HUDEP-2 (cell line): ENCODE measurements around the gene ZBTB16.

ENCODE experiments used
- DNase-seq, 76 experiments: peaks; one replicate each; lab custom pipeline; 2025; ENCODE audit not compliant: unreplicated experiment in 76 of 76; lab: John Stamatoyannopoulos, UW

Gene ZBTB16

DNA sequence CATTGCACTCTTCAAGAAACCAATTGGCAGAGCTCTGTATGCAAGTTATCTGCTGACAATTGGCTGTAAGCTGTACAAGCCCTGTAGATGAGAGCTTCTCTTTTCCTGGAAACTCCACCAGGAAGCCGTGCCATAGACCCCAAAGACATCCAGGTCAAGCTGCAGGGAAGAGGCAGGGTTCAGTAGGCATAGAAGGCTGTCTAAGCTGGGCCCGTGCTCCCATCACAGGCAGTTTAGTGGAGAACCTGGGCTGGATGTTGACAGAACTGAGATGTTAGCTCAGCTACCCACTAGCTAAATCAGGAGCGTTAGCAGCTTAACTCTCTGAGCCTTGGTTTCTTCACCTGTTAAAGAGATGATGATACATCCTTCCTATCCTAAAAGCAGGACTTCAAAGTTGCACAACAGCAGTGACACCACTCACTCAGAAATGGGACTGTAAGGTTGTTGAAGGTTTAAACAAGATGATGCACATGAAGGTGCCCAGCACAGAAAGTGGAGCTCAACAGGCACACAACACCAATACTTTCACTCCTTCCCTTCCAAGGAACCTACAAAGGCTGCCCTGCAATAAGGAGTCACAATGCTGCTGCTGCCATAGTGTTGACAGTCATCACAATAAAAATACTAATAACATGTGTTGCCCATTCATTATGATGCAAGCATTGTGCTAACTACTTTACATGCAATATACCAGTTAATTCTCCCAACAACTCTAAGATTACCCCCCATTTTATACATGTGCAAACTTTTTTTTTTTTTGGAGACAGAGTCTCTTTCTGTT, 115.4 kb downstream of the ZBTB16 start:
- DNase-seq, result no peak

GRCh38 chr11:114175706-114176105, 116.2 kb downstream of the ZBTB16 start:
- no peak for DNase-seq

DNA sequence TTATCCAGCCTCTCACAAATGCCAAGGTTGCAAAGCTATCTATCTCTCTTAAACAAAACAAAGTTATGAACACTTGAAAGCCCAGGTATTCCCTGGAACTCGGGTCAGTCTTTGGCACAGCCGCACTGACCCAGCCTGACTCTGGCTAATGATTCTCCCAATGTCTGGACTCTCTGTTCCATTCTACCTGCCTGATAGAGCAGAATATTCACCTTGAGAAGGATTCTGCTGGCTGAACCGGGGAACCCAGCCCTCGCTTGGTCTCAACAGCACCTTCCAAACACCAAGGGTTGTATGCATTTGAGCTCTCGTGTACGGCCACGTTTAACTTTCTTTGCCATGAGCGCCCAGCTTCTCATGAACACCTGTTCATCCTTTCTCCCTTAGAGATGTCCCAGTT, 116.8 kb downstream of the ZBTB16 start:
- DNase-seq, result no peak

DNA sequence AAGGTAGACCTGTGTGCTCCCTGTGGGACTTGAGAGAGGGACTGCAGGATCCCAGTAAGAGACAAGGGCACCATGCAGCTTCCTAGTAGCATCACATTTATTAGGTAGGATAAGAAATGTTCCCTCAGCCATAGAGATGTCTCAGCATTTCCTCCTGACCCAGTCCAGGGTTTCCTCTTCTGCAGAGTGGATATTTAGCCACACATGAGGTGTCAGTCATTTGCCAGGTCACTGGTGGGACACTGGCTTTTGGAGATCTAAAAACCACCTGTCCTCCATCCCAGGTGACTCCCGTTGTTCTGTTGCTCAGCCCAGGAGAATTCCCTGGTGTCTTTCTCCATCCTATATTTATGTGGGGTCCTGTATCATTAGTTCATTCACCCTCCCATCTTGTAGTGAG, 119.1 kb downstream of the ZBTB16 start:
- no peak for DNase-seq

DNA sequence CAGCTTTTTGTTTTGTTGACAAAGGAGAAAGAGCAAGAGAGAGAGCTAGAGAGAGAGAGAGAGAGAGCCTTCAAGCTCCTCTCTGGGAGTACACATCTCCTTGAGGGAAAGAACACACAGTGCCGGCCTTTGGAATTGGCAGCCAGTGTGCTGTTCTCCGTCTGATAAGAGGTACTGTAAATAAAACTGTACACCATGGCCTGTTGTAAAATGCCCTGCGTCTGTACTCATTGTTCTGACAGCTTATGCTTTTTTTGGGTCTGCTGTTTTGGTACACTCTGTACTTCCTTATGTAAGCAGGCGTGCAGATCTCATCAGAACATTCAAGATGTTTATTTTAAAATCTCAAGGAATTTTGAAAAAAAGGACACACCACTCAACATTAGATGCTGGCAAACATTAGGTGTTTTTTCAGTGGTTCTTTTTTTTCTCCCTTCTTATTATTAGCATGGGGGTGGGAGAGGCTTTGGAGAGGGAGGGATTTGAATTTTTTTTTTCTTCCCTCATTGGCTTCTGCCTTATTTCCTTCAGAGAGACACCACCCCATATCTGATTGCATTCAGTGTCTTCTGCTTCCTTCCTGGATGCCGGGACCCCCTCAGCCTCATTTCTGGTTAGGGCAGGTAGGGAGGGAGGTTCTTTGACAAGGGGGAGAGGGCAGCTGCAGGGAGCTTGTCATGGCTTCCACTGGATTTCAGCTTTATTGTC, 119.9 kb downstream of the ZBTB16 start:
- DNase-seq, result peak in 15 of 76 experiments; percentile 10 to 65 (median 26)

DNA sequence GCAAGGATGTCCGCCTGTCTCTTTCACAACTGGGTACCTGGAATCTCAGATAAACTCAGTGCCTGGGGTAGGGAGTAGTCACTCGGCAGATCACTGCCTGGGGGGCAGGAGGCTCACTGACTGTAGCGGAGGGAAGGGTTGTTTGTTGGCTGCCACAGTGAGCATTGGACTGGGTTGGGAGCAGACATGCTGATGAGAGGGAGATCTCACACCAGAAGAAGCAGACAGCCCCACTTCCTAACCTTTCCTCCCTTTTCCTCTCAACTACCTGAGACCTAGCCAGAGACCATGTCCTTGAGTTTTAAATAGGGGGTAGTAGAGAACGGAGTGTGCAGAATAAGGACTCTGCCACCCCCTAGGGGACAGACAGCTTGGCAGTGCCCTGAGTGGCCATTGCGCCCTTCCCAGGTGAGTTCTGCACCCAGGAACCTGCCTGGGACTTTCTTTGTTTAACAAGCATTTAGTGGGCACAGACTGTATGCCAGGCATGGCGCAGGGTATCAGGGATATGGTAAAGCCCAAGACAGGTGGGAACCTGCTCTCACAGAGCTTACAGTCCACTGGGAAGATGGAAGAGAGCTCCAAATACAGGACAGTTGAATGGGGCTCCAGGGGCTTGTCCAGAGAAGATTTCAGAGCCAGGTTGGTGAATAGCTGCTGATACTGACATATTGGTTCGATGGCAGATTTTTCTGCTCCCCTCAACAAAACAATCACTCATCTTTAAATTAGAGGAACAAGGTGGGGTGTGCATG, 121.0 kb downstream of the ZBTB16 start:
- peak in 22 of 76 experiments; percentile 5 to 49 (median 17) for DNase-seq

- no peak for DNase-seq
Measured at GRCh38 chr11:114181195-114181594, 121.7 kb downstream of the ZBTB16 start.

DNA sequence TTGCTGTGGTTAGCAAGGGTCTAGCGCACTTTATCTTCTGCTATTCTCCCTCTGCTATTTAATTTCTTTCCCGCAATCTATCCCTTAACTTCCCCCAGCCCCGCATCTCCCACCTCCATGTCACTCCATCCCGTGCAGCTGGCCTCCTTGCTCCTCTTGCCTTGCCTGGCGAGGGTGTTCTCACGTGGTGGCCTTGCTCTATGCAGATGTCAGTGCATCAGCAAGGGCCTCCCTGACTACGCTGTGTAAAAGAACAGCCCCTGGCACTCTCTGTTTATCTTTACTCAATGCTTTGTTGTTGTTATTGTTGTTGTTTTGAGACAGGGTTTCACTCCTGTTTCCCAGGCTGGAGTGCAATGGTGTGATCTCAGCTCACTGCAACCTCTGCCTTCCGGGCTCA, 122.2 kb downstream of the ZBTB16 start:
- DNase-seq, result no peak

- DNase-seq, result no peak
Measured at GRCh38 chr11:114182471-114183043, 123.0 kb downstream of the ZBTB16 start.

DNA sequence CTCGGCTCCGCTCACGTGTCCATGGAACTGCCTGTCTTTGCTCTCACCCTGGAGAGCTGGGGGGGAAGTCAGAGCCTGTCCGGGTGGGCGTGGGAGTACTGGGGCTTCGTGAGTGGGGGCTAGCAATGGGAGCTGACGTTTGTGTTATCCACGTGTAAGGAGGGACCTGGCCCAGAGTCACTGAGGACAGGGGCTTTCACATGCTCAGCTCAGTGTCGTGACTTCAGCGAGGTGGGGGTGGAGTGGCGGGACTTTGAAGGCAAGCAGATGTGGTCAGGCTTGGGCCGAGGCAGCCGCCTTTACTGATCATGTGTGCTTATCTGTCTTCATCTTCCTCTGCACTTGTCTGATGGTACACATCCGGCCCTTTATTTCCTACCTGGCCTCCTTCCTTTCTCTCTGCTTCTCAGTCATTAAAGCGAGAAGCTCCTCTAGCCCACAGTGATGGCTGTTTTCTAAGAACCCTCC, 123.6 kb downstream of the ZBTB16 start:
- peak in 13 of 76 experiments; percentile 6 to 33 (median 22) for DNase-seq

- DNase-seq, result no peak
Measured at GRCh38 chr11:114185436-114185835, 125.9 kb downstream of the ZBTB16 start.

GRCh38 chr11:114187173-114187572, 127.7 kb downstream of the ZBTB16 start:
- DNase-seq, result no peak

- DNase-seq, result no peak
Measured at GRCh38 chr11:114188851-114189570, 129.5 kb downstream of the ZBTB16 start.

- DNase-seq, result no peak
Measured at GRCh38 chr11:114190630-114191029, 131.1 kb downstream of the ZBTB16 start.

DNA sequence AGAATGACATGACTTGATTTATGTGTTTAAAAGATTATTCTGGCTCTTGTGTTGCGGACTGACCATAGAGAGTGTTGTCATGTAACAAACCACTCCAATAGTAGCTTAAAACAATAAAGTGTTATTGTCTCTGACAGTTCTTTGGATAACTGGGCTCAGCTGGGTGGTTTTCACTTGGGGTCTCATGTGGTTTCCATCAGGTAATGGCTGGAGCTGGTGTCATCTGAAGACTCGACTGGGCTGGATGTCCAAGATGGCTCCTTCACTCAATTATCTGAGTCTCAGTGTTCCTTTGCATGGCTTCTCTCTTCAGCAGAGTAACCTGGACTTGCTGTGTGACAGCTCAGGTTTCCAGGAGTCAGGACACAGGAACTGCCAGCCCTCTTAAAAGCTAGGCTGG, 132.4 kb downstream of the ZBTB16 start:
- DNase-seq, result no peak

DNA sequence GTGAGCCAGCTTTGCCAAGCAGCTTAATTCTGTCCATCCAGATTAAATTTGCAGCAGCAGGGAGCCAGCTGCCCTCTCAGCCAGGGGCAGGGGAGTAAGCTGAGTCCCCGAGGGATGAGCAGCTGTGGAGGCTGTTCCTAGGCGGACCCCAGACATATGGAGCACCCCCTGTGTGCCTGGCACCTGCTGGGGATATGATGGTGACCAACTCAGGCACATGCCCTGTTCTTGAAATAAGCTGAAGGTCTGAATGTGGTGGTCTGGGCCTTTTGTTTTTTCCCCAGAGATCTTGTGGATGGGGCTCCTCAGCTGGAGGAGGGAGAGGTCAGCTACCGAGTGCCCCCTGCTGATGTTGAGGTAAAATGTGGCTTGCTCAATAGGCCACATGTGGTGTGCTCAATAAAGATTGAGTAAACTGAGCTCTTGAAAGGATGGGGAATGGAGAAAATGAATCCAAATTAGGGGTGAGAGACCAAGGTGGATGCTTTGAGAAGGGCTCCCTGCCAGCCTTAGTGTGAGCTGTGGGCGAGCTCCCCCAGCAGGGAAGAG, 133.4 kb downstream of the ZBTB16 start:
- peak in 7 of 76 experiments; percentile 18 to 44 (median 21) for DNase-seq

- no peak for DNase-seq
Measured at GRCh38 chr11:114193730-114194679, 134.5 kb downstream of the ZBTB16 start.

GRCh38 chr11:114194702-114195101, 135.2 kb downstream of the ZBTB16 start:
- DNase-seq, result no peak

- no peak for DNase-seq
Measured at GRCh38 chr11:114195151-114195550, 135.6 kb downstream of the ZBTB16 start.
